Keratinocyte (primary cell): ENCODE data around the gene TCF21. TPM values are rescaled to one million over a fixed set of nuclear protein-coding genes. Genes with fewer than 3 reads are reported as not detected.

Source experiments
- DNase-seq: peaks from one replicate; pipeline ENCODE4 v3.0.0-alpha.2; 2011; ENCODE audit warnings: low read depth, missing footprints, low spot score
- FAIRE-seq: peaks from 2 replicates; lab custom pipeline; 2011; peaks lifted over from hg19 to GRCh38; lab: Jason Lieb, UNC
- H2AFZ ChIP-seq: 2 replicates; pipeline ENCODE4 v1.6.0; 2012; ENCODE audit warnings: low read length, control low read depth, inconsistent platforms; ENCODE audit not compliant: control insufficient read depth
- H3K27ac ChIP-seq: 2 replicates; pipeline ENCODE4 v1.5.1; 2011; ENCODE audit warnings: low read length; ENCODE audit not compliant: control insufficient read depth, insufficient read depth
- H3K27me3 ChIP-seq: 3 replicates; pipeline ENCODE4 v1.6.0; 2011; ENCODE audit warnings: low read length; ENCODE audit not compliant: control insufficient read depth, insufficient read depth; ENCODE audit errors: extremely low read depth
- H3K36me3 ChIP-seq, 2 experiments: 2 replicates in 1 of 2; 3 replicates in 1 of 2; pipeline ENCODE4 v1.5.1; 2011; ENCODE audit warnings: low read length in 2 of 2, mild to moderate bottlenecking in 1 of 2; ENCODE audit not compliant: control insufficient read depth in 2 of 2, insufficient read depth in 2 of 2; ENCODE audit errors: extremely low read depth in 1 of 2
- H3K4me1 ChIP-seq: 3 replicates; pipeline ENCODE4 v1.5.1; 2011; ENCODE audit warnings: low read length; ENCODE audit not compliant: control insufficient read depth, insufficient read depth; ENCODE audit errors: extremely low read depth
- H3K4me2 ChIP-seq: 3 replicates; pipeline ENCODE4 v1.6.0; 2011; ENCODE audit warnings: low read depth, low read length; ENCODE audit not compliant: control insufficient read depth, insufficient read depth; ENCODE audit errors: extremely low read depth
- H3K4me3 ChIP-seq, 3 experiments: fragments of 200-600 bp in 1 of 3; sonication (generic) in 1 of 3; 2 replicates in 2 of 3; 3 replicates in 1 of 3; pipeline ENCODE4 v1.5.1; 2011 to 2016; ENCODE audit warnings: low read length in 3 of 3, mild to moderate bottlenecking in 3 of 3, control low read depth in 2 of 3, inconsistent platforms in 1 of 3, low read depth in 1 of 3, mixed read lengths in 1 of 3, mixed run types in 1 of 3, moderate library complexity in 1 of 3; ENCODE audit not compliant: control insufficient read depth in 2 of 3, insufficient read depth in 2 of 3; ENCODE audit errors: extremely low read depth in 1 of 3
- H3K79me2 ChIP-seq: 2 replicates; pipeline ENCODE4 v1.6.0; 2012; ENCODE audit warnings: low read length; ENCODE audit not compliant: control insufficient read depth, insufficient read depth
- H3K9ac ChIP-seq: 3 replicates; pipeline ENCODE4 v1.6.0; 2011; ENCODE audit warnings: low read length; ENCODE audit not compliant: control insufficient read depth, insufficient read depth; ENCODE audit errors: extremely low read depth
- H3K9me1 ChIP-seq: 3 replicates; pipeline ENCODE4 v1.6.0; 2011; ENCODE audit warnings: low read length; ENCODE audit not compliant: control insufficient read depth, insufficient read depth; ENCODE audit errors: extremely low read depth
- H3K9me3 ChIP-seq: 2 replicates; pipeline ENCODE4 v1.5.1; 2012; ENCODE audit warnings: low read depth, low read length; ENCODE audit not compliant: control insufficient read depth
- H4K20me1 ChIP-seq: 3 replicates; pipeline ENCODE4 v1.6.0; 2011; ENCODE audit warnings: low read length; ENCODE audit not compliant: control insufficient read depth, insufficient read depth; ENCODE audit errors: extremely low read depth
- CTCF ChIP-seq, 3 experiments: IDR thresholded peaks in 1 of 3; conservative IDR thresholded peaks in 1 of 3; optimal IDR thresholded peaks in 1 of 3; 2 replicates in 2 of 3; 3 replicates in 1 of 3; pipeline versions ENCODE3 to v1.5.1; 2011; ENCODE audit warnings: low read length in 3 of 3, mild to moderate bottlenecking in 3 of 3, moderate library complexity in 2 of 3, control low read depth in 1 of 3, inconsistent platforms in 1 of 3; ENCODE audit not compliant: insufficient read depth in 2 of 3; ENCODE audit errors: extremely low read depth in 1 of 3
- EZH2 ChIP-seq: IDR thresholded peaks from one replicate; pipeline ENCODE4 v1.6.1; 2012; ENCODE audit warnings: inconsistent platforms, mild to moderate bottlenecking, low read length, moderate library complexity
- dilution Hi-C: fragments of 300-500 bp; cut with MboI; formaldehyde crosslinking; loops from one replicate; pipeline ENCODE4 v1.7.0; 2020; ENCODE audit warnings: low sequenced_read_pairs; ENCODE audit not compliant: extremely low pct_ligation_motif_present
- polyA plus RNA-seq, 5 experiments: library from polyadenylated mRNA; depleted of rRNA in 3 of 5; stranded (reverse) in 3 of 5; stranded (forward) in 1 of 5; unstranded in 1 of 5; fragments of >200 nt; gene quantifications; 1 replicate in 1 of 5; 2 replicates in 3 of 5; 3 replicates in 1 of 5; pipeline versions ENCODE4 v1.2.1 to v1.2.3, GENCODE V29; 2011 to 2012; ENCODE audit warnings: missing spikeins in 2 of 5, low read depth in 1 of 5, low replicate concordance in 1 of 5

TCF21 gene
- polyA plus RNA-seq, 1 donor (not counting 4 experiments of a cell fraction or from before 2014, with no cell fraction given) = not detected

- Histone ChIP-seq H2AFZ (no peak overlapping the region), H3K27me3 (no peaks in the 10 kb centered on the region), H3K9me3 (no peaks in the 10 kb centered on the region), H3K36me3 (no peaks in the 10 kb centered on the region), H3K4me3 (no peak overlapping the region), H3K4me1 (no peaks in the 10 kb centered on the region), H3K27ac (no peak overlapping the region), H3K4me2 (no peak overlapping the region), H3K9me1 (no peaks in the 10 kb centered on the region), H3K79me2 (no peaks in the 10 kb centered on the region), H3K9ac (no peak overlapping the region), H4K20me1 (no peaks in the 10 kb centered on the region)
- FAIRE-seq = no peak
- TF ChIP-seq EZH2 (no peak), CTCF (optimal IDR thresholded peaks at IDR 0.05 in 1 of 3, IDR thresholded peaks at IDR 0.05 in 1 of 3, conservative IDR thresholded peaks at IDR 0.05 in 1 of 3; ENCODE audit: extremely low read depth in 1 of 3, insufficient read depth in 2 of 3, low read length in 3 of 3) (no peak)
- dilution Hi-C loops = no loop called here
- DNase-seq = no peak
These were observed 25.7 kb upstream of the TCF21 start for GRCh38 chr6:133863228-133863627.

- no peaks in the 10 kb centered on the region for H3K9me3 ChIP-seq
- H3K4me3 ChIP-seq = no peak overlapping the region
- no peak overlapping the region for H2AFZ ChIP-seq
- no peaks in the 10 kb centered on the region for H3K79me2 ChIP-seq
- dilution Hi-C loops = no loop called here
- no peak overlapping the region for H3K9ac ChIP-seq
- no peak for FAIRE-seq
- no peak overlapping the region for H3K27ac ChIP-seq
- H3K9me1 ChIP-seq = no peaks in the 10 kb centered on the region
- H3K4me1 ChIP-seq = no peaks in the 10 kb centered on the region
- H3K4me2 ChIP-seq = no peak overlapping the region
- no peaks in the 10 kb centered on the region for H4K20me1 ChIP-seq
- no peaks in the 10 kb centered on the region for H3K36me3 ChIP-seq
- TF ChIP-seq EZH2 (no peak), CTCF (optimal IDR thresholded peaks at IDR 0.05 in 1 of 3, IDR thresholded peaks at IDR 0.05 in 1 of 3, conservative IDR thresholded peaks at IDR 0.05 in 1 of 3; ENCODE audit: extremely low read depth in 1 of 3, insufficient read depth in 2 of 3, low read length in 3 of 3) (no peak)
- no peak for DNase-seq
- no peaks in the 10 kb centered on the region for H3K27me3 ChIP-seq
These were observed 23.2 kb upstream of the TCF21 start for GRCh38 chr6:133865680-133866079.
